AG10803 (cell line): ENCODE results near the gene NPDC1.

ENCODE experiments used
- DNase-seq: peaks from one replicate; pipeline ENCODE4 v3.0.0; 2010; ENCODE audit warnings: low read depth
- H3K4me3 ChIP-seq: 2 replicates; pipeline ENCODE4 v1.5.1; 2011; ENCODE audit warnings: mild to moderate bottlenecking, low read length, control low read depth
- TF ChIP-seq, protein P1 (sequence below): conservative IDR thresholded peaks from 2 replicates; pipeline ENCODE4 v1.5.1; 2011; ENCODE audit warnings: mild to moderate bottlenecking, low read length, control low read depth, inconsistent platforms

The NPDC1 gene

DNA sequence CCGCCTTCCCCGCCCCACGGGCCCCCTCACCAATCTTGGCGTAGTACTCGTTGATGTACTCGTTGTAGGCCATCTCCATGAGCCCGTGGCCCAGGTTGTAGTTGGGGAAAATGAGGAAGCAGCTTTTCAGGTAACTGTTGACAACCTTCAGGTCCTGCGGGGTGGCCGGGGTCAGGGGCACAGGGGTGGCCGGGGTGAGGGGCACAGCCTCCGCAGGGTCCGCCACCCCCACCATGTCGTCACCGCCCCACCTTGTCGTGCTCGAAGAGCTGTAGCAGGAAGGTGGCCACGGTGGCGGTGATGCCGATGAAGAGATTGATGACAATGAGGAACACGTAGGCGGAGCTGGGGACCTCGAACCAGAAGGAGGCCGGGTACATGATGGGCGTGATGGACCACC is 34.8 kb downstream of the NPDC1 start:
- DNase-seq: no peak
- TF ChIP-seq, protein P1, sequence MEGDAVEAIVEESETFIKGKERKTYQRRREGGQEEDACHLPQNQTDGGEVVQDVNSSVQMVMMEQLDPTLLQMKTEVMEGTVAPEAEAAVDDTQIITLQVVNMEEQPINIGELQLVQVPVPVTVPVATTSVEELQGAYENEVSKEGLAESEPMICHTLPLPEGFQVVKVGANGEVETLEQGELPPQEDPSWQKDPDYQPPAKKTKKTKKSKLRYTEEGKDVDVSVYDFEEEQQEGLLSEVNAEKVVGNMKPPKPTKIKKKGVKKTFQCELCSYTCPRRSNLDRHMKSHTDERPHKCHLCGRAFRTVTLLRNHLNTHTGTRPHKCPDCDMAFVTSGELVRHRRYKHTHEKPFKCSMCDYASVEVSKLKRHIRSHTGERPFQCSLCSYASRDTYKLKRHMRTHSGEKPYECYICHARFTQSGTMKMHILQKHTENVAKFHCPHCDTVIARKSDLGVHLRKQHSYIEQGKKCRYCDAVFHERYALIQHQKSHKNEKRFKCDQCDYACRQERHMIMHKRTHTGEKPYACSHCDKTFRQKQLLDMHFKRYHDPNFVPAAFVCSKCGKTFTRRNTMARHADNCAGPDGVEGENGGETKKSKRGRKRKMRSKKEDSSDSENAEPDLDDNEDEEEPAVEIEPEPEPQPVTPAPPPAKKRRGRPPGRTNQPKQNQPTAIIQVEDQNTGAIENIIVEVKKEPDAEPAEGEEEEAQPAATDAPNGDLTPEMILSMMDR: no peak
- H3K4me3 ChIP-seq: no peak overlapping the region

DNA sequence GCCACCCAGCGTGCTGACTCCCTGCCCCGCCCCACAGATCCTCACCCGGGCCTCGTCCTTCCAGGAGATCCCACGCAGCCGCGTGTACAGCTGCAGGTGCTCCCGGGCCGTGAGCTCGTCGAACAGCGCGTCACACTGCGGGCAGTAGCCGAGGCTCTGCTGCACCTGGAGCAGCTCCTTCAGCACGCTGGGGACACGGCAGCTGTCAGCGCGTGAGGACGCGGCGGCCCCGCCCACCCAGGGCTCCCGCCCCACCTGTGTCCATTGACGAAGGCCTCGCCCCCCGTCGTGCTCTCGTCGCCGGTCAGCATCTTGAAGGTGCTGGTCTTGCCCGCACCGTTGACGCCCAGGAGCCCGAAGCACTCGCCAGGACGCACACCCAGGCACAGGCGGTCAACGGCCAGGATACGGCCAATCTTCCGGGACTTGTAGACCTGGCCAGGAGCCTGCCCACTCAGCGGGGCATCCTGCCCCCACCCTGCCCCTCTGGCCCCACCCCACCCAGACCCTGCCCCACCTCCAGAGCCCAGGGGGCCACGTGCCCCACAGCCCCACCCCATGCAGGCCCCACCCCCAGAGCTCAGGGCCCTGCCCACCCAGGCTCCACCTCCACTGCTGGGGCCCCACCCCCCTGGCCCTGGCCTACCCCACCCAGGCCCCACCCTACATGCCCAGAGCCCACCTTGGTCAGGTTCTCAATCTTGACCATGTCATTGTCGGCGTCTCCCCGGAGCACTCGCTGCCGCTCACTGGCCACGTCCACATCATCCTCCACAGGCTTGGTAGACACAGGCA is 35.8 kb downstream of the NPDC1 start:
- no peak for DNase-seq
- TF ChIP-seq, protein P1: no peak
- H3K4me3 ChIP-seq: no peak overlapping the region

DNA sequence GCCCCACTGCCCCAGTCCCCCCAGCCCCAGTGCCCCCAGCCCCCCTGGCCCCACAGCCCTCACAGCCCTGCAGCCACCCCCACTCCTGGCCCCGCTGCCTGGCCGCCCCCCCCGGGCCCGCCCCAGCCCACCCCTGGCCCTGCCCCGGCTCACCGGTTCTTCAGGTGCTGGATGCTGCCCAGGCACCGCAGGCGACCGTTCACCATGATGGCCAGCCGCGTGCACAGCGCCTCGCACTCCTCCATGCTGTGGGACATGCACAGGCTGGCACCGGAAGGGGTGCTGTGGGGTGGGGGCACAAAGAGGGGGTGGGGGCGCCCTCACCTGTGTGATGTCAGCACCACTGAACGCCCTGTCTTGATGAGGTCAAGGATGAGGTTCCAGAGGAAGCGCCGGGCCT is 36.8 kb downstream of the NPDC1 start:
- H3K4me3 ChIP-seq: no peak overlapping the region
- no peak for DNase-seq
- TF ChIP-seq, protein P1: no peak

DNA sequence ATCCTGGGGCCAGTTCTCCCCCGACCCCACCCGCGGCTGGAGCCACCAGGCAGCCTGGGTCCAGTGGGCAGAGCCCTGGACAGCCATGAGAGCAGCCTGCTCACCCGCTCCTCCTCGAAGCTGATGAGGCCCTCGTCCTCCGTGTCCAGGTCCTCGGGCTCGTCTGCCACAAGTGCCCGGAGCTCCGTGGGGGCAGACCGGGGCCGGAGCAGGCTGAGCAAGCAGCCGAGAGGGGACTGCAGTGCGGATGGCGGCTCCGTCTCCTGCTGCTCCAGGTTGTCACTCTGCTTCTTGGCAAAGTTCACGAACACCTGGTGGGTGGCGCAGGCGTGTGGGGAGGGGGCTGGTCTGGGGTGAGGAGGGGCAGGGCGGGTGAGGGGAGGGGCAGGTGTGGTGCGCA is 37.7 kb downstream of the NPDC1 start:
- TF ChIP-seq, protein P1: no peak
- H3K4me3 ChIP-seq: no peak overlapping the region
- DNase-seq: no peak

DNA sequence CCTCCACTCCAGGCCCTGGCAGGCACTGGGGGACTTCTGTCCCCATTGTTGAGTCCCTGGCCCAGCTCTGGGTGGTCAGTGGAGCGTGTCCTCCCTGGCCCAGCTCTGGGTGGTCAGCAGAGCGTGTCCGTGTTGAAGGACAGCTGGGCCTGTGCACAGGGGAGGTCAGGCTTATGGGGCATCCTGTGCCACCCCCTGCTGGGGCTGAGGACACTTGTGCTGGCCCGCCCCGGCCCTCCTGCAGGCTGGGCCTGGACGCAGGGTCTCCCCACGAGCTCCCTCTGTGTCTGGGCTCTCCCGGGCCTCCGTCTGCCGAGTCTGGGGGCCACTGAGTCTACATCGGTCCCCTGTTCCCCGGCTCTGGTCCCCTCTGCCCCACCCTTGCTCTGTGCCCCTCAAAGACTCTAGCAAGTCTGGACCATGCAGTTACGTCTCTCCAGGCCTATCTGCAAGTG is 38.1 kb downstream of the NPDC1 start:
- DNase-seq: no peak
- no peak overlapping the region for H3K4me3 ChIP-seq
- TF ChIP-seq, protein P1: no peak

DNA sequence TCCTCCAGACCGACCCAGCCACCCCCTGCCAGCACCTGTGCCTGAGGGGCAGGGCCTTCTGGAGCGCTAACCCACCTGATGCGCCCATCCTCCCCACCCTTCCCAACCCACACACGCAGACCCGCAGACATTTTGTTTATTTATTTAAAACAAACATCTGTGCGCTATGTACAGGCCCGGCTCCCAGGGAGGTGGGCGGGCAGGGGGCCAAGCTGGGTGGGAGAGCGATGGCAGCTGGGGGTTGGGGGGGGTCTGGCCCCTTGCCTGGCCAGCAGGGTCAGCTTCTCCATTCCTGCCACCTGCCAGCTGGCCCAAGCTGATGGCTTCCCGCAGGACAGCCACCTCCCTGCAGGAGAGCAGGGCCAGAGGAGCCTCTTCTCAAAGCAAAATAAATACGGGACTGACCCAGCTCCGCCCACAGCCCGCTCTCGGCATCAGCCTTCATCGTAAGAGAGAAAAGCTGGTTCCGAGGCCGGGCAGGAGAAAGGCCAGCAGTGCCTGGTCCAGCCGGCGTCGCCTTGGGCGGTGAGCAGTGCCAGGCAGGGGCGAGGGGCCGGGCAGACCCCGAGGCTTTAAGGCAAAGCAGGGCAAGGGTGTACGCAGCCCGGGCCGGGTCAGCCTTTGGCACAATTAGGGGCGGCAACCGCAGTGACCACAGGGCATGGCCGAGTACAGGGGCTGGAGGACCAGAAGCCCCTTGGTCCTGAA is 38.7 kb downstream of the NPDC1 start:
- H3K4me3 ChIP-seq: no peak overlapping the region
- no peak for DNase-seq
- TF ChIP-seq, protein P1: no peak
